Measurements from ENCODE around the gene TMEM239. TPM values are rescaled to one million over a fixed set of nuclear protein-coding genes. Genes with fewer than 3 reads are reported as not detected.
"Not testable (repeated sequence)": the region's sequence is repeated elsewhere in the genome, so short reads cannot be mapped to it uniquely, and the experiment has no call there.

The TMEM239 gene
- total RNA-seq, 1 experiment from 2014 or later, result not detected

DNA sequence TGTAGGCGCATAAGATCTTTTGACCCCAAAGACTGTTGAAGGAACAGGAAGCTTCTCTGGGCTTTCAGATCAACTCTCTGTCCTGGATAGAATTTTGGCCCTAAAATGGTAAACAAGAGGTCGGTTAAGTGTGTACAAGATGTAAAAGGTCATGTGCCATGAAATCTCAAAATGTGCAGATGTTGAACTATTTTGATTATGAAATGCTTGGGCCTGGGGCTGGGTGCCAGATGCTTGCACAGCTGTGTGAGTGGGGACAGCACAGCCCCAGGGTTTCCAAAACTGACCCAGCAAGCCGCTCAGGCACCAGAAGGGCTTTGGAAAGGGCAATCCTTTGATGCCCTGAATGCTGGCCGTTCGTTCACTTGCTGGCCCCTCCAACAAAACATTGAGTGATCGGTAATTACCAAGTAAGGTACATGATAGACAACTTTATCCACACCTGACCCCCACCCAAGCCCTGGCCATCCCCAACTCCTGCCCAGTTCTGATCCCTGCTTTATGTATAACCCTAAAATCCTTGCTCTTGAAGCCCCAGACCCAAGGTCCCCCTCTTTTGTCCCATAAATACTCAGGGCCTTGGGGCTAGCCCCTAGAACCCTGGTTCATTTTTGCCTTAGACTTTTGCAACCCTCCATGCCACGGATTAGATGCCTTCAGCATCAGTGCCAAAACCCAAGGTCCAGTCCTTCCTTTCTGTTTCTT lies 1.9 kb downstream of the TMEM239 start:
- H3K27ac ChIP-seq, result no peak overlapping the region
- no peak for DNase-seq (ENCODE audit: low read depth in 1 of 2, low spot score in 2 of 2)

DNA sequence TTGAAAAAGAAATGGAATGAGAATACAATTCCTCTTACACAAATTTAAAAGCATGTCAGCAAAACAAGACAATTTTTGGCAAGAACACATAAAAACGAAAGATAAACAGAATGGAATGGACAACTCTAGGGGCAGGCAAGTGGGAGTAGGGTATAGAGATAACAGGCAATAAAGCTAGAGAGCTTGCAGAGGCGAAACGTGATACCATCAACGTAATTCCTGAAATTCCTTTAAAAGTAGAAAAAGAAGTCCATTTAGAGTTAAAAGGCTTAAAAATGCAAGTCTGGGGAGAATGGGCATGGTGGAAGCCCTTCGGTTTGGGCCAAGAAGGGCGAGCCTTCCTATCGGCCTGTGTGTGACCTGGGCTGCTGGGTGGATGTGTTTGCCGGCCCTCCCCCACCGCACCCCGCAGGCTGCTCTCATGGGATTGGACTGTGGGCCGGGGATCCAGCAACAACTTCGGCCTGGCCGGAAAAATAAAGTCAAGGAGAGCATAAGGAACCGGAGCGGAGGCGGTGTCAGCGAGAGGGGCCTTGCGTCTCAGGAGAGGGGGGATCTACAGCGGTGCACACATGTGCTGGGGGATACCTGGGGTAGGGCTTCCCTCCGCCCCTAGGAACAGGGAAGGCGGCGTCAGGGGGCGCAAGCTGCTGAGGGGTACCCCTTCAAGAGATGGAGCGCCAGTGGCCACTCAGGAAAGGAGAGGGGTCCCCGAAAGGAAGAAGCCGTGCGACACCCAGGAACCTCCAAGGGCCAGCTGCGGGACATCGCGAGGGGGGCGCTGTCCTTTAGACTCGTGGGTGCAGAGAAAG lies 4.1 kb downstream of the TMEM239 start:
- H3K4me3 ChIP-seq, result no peak overlapping the region
- no peaks in the 10 kb centered on the region for H3K9me3 ChIP-seq (replicated peaks)
- no peaks in the 10 kb centered on the region for H3K36me3 ChIP-seq
- no peak overlapping the region for H3K27ac ChIP-seq
- H3K27me3 ChIP-seq (replicated peaks), result no peaks in the 10 kb centered on the region
- peaks cover 9% of the 10 kb centered on the region for H3K4me1 ChIP-seq (replicated peaks)
- DNase-seq (ENCODE audit: low read depth in 1 of 2, low spot score in 2 of 2), result no peak

More for the DNA sequence above, 1.9 kb downstream of the TMEM239 start:
- Histone ChIP-seq H3K36me3 (no peaks in the 10 kb centered on the region), H3K4me3 (no peak overlapping the region), H3K27me3 (replicated peaks) (no peaks in the 10 kb centered on the region), H3K4me1 (replicated peaks) (peaks cover 22% of the 10 kb centered on the region), H3K9me3 (replicated peaks) (no peaks in the 10 kb centered on the region)

GRCh38 chr20:2820896-2821869 lies 5.0 kb downstream of the TMEM239 start:
- Histone ChIP-seq H3K9me3 (replicated peaks) (no peaks in the 10 kb centered on the region), H3K36me3 (no peaks in the 10 kb centered on the region), H3K27me3 (replicated peaks) (no peaks in the 10 kb centered on the region), H3K4me3 (no peak overlapping the region), H3K27ac (no peak overlapping the region), H3K4me1 (replicated peaks) (peaks cover 8% of the 10 kb centered on the region)
- DNase-seq (ENCODE audit: low read depth in 1 of 2, low spot score in 2 of 2), result peak in 1 of 2 experiments; percentile 39

DNA sequence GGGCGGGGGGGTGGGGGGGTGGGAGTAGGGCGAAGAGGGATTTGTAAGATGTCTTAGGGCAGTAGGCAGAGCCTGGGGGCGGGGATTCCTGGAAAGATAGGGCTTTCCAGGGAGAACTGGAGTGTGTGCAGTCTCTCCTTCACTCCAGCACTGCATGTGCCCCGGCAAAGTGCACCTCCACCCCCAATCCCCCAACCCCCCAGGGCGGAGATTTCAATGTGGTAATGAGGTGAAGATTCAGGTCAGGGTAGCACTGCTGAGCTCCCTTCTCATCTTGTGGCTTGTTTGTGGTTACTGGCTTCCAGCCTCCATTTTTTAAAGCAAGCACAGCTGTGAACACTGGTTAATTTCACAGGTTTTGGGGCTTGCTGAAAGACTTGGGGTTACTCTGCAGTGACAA lies 5.9 kb downstream of the TMEM239 start:
- no peaks in the 10 kb centered on the region for H3K27me3 ChIP-seq (replicated peaks)
- peak in 1 of 2 experiments; percentile 32 for DNase-seq (ENCODE audit: low read depth in 1 of 2, low spot score in 2 of 2)
- H3K27ac ChIP-seq, result no peak overlapping the region
- no peak overlapping the region for H3K4me3 ChIP-seq
- H3K4me1 ChIP-seq (replicated peaks), result peaks cover 8% of the 10 kb centered on the region
- H3K9me3 ChIP-seq (replicated peaks), result no peaks in the 10 kb centered on the region
- H3K36me3 ChIP-seq, result no peaks in the 10 kb centered on the region

DNA sequence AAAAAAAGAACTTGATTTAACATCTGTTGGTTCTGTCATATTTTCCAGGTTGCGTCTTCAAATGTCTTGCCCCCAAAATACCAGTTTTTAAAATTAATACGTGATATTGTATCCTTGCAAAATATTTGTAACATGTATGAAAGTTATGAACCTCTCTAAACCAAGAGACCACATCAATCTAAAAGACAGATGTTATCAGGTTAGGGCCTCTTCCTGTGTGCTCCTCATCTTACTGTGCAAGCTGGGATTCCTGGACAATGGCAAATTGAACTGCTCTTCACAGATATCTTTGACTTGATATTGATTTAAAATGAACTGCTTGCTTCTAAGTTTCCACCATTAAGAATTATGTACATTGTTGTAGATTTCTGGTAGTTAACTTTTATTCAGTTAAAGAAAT lies 9.6 kb downstream of the TMEM239 start:
- no peak for DNase-seq (ENCODE audit: low read depth in 1 of 2, low spot score in 2 of 2)
- H3K4me3 ChIP-seq, result no peak overlapping the region
- no peaks in the 10 kb centered on the region for H3K9me3 ChIP-seq (replicated peaks)
- no peak overlapping the region for H3K27ac ChIP-seq
- H3K36me3 ChIP-seq, result no peaks in the 10 kb centered on the region
- no peaks in the 10 kb centered on the region; the same call in 1 of the 2 replicates for H3K27me3 ChIP-seq (replicated peaks)
- no peaks in the 10 kb centered on the region for H3K4me1 ChIP-seq (replicated peaks)

GRCh38 chr20:2826655-2827054 lies 10.5 kb downstream of the TMEM239 start:
- H3K27me3 ChIP-seq (replicated peaks), result no peaks in the 10 kb centered on the region; the same call in 1 of the 2 replicates
- no peaks in the 10 kb centered on the region for H3K36me3 ChIP-seq
- no peak overlapping the region for H3K27ac ChIP-seq
- DNase-seq (ENCODE audit: low read depth in 1 of 2, low spot score in 2 of 2), result no peak
- no peak overlapping the region for H3K4me3 ChIP-seq
- H3K4me1 ChIP-seq (replicated peaks), result peaks cover 3% of the 10 kb centered on the region
- H3K9me3 ChIP-seq (replicated peaks), result no peaks in the 10 kb centered on the region

DNA sequence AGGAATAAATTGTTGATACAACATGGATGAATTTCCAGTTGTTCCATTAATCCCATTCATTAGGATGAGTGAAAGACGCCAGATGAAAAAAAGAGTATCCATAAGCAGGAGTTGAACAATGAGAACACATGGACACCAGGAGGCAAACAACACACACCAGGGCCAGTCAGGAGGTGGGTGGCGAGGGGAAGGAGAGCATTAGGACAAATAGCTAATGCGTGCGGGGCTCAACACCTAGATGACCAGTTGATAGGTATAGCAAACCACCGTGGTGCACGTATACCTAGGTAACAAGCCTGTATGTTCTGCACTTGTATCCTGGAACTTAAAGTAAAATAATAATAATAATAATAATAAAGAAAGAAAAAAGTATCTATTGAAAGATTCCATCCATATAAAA lies 13.2 kb downstream of the TMEM239 start:
- no peaks in the 10 kb centered on the region for H3K36me3 ChIP-seq

DNA sequence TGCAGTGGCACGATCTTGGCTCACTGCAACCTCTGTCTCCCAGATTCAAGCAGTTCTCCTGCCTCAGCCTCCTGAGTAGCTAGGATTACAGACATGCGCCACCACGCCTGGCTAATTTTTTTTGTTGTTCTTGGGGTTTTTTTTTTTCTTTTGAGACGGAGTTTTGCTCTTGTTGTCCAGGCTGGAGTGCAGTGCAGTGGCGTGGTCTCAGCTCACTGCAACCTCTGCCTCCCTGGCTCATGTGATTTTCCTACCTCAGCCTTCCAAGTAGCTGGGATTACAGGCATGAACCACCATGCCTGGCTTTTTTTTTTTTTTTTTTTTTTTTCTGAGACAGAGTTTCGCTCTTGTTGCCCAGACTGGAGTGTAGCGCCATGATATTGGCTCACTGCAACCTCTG lies 15.0 kb downstream of the TMEM239 start:
- H3K4me3 ChIP-seq; H3K27ac ChIP-seq; H3K27me3 ChIP-seq (replicated peaks); H3K36me3 ChIP-seq; H3K9me3 ChIP-seq (replicated peaks): not testable (repeated sequence)
- peak in 1 of 2 experiments; percentile 6 for DNase-seq (ENCODE audit: low read depth in 1 of 2, low spot score in 2 of 2)
- H3K4me1 ChIP-seq (replicated peaks), result peaks cover 11% of the 10 kb centered on the region

More for the DNA sequence above, 13.2 kb downstream of the TMEM239 start:
- peak in 1 of 2 experiments; percentile 20 for DNase-seq (ENCODE audit: low read depth in 1 of 2, low spot score in 2 of 2)
- Histone ChIP-seq H3K27me3 (replicated peaks) (no peaks in the 10 kb centered on the region; the same call in 1 of the 2 replicates), H3K27ac (no peak overlapping the region), H3K4me1 (replicated peaks) (peaks cover 11% of the 10 kb centered on the region), H3K4me3 (no peak overlapping the region), H3K9me3 (replicated peaks) (no peaks in the 10 kb centered on the region; the same call in 1 of the 2 replicates)

DNA sequence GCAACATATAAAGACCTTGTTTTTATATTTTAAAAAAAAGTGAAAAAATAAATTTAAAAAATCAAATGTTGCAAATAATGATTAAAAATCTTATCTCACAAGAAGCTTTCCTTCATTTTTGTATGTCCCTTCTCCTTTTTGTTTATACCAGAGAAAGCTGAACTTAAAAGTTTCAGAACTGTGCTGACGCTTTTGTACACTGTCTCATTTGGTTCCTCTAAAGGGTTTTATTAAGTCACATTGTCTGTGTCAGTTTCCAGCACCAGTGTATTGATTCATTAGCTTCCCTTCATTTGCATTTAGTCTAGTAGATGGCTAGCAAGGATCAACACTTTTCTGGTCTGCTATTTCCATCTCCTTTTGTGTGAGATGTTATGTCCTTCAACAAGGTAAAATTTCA lies 17.6 kb downstream of the TMEM239 start:
- H3K27ac ChIP-seq, result no peak overlapping the region
- DNase-seq (ENCODE audit: low read depth in 1 of 2, low spot score in 2 of 2), result no peak
- H3K4me3 ChIP-seq, result no peak overlapping the region
- H3K4me1 ChIP-seq (replicated peaks), result peaks cover 11% of the 10 kb centered on the region
- H3K27me3 ChIP-seq (replicated peaks), result no peaks in the 10 kb centered on the region
- no peaks in the 10 kb centered on the region; the same call in 1 of the 2 replicates for H3K9me3 ChIP-seq (replicated peaks)
- H3K36me3 ChIP-seq, result peaks cover 11% of the 10 kb centered on the region

GRCh38 chr20:2834401-2835110 lies 18.4 kb downstream of the TMEM239 start:
- H3K27me3 ChIP-seq (replicated peaks), result no peaks in the 10 kb centered on the region
- no peak overlapping the region for H3K27ac ChIP-seq
- peaks cover 17% of the 10 kb centered on the region for H3K36me3 ChIP-seq
- peaks cover 13% of the 10 kb centered on the region for H3K4me1 ChIP-seq (replicated peaks)
- DNase-seq (ENCODE audit: low read depth in 1 of 2, low spot score in 2 of 2), result peak in 1 of 2 experiments; percentile 9
- H3K4me3 ChIP-seq, result no peak overlapping the region
- no peaks in the 10 kb centered on the region; the same call in 1 of the 2 replicates for H3K9me3 ChIP-seq (replicated peaks)

GRCh38 chr20:2835331-2835796 lies 19.2 kb downstream of the TMEM239 start:
- Histone ChIP-seq H3K27ac (no peak overlapping the region), H3K36me3 (peaks cover 25% of the 10 kb centered on the region), H3K4me3 (no peak overlapping the region), H3K4me1 (replicated peaks) (peaks cover 21% of the 10 kb centered on the region), H3K9me3 (replicated peaks) (peaks cover 4% of the 10 kb centered on the region), H3K27me3 (replicated peaks) (no peaks in the 10 kb centered on the region)
- DNase-seq (ENCODE audit: low read depth in 1 of 2, low spot score in 2 of 2), result peak in 1 of 2 experiments; percentile 37

DNA sequence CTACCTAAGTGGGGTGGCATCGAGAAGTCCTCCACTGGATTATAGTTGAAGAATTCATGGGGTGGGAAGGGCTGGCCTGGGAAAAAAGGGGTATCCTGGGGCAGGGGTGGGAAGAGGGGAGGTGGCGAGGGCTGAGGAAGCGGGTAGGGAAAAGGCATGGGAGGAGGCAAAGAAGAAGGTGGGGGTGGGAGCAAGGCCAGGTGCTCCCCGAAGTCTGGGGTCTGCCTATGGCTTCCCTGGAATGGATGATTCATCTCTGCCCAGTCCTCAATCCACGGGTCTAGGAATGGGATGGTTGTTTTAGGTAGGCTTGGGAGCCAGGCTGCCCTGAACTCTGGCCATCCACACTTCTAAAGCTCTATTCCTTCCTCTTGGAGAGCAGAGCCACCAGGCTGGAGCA lies 19.9 kb downstream of the TMEM239 start:
- Histone ChIP-seq H3K36me3 (peaks cover 26% of the 10 kb centered on the region), H3K4me3 (no peak overlapping the region), H3K9me3 (replicated peaks) (peaks cover 5% of the 10 kb centered on the region), H3K27ac (no peak overlapping the region), H3K27me3 (replicated peaks) (no peaks in the 10 kb centered on the region), H3K4me1 (replicated peaks) (peaks cover 22% of the 10 kb centered on the region)
- peak in 1 of 2 experiments; percentile 35 for DNase-seq (ENCODE audit: low read depth in 1 of 2, low spot score in 2 of 2)

All from SJSA1 (cell line).